Nephron progenitor cell (in vitro differentiated cells): ENCODE results near the gene PCGF2.

Source experiments
- DNase-seq: peaks from one replicate; pipeline ENCODE4 v3.0.0; 2021
- H3K27ac Mint-ChIP-seq: 2 replicates; pipeline ENCODE4 v1.8.0; 2021; ENCODE audit warnings: mild to moderate bottlenecking, moderate library complexity, mixed read lengths
- H3K27me3 Mint-ChIP-seq: 2 replicates; pipeline ENCODE4 v1.8.0; 2021; ENCODE audit warnings: mild to moderate bottlenecking, low read depth, mixed read lengths; ENCODE audit not compliant: poor library complexity
- H3K36me3 Mint-ChIP-seq: 2 replicates; pipeline ENCODE4 v1.8.0; 2021; ENCODE audit warnings: low read depth, mixed read lengths
- H3K4me1 Mint-ChIP-seq: 2 replicates; pipeline ENCODE4 v1.8.0; 2021; ENCODE audit warnings: mixed read lengths
- H3K4me3 Mint-ChIP-seq: 2 replicates; pipeline ENCODE4 v1.8.0; 2021; ENCODE audit warnings: mild to moderate bottlenecking, moderate library complexity, mixed read lengths
- H3K9me3 Mint-ChIP-seq: 2 replicates; pipeline ENCODE4 v1.8.0; 2021; ENCODE audit warnings: mild to moderate bottlenecking, moderate library complexity, mixed read lengths
- CTCF ChIP-seq: fragments of 200-600 bp; sonication (generic); IDR thresholded peaks from 2 replicates; pipeline ENCODE4 v1.5.0; 2021; ENCODE audit warnings: antibody characterized with exemption

The PCGF2 gene

GRCh38 chr17:38709864-38710603, 38.1 kb downstream of the PCGF2 start:
- H3K4me3 Mint-ChIP-seq: peak overlapping the region; percentile 33
- TF ChIP-seq CTCF: no peak
- H3K4me1 Mint-ChIP-seq: peaks cover 66% of the 10 kb centered on the region
- no peaks in the 10 kb centered on the region for H3K9me3 Mint-ChIP-seq
- peak overlapping the region; percentile 20 for H3K27ac Mint-ChIP-seq
- no peak for DNase-seq
- H3K27me3 Mint-ChIP-seq: no peaks in the 10 kb centered on the region
- H3K36me3 Mint-ChIP-seq: peaks cover 24% of the 10 kb centered on the region

- peaks cover 19% of the 10 kb centered on the region for H3K36me3 Mint-ChIP-seq
- H3K27ac Mint-ChIP-seq: peak overlapping the region; percentile 83
- peaks cover 3% of the 10 kb centered on the region for H3K27me3 Mint-ChIP-seq
- DNase-seq: no peak
- TF ChIP-seq CTCF: no peak
- H3K4me3 Mint-ChIP-seq: peak overlapping the region; percentile 29
- peaks cover 70% of the 10 kb centered on the region for H3K4me1 Mint-ChIP-seq
- H3K9me3 Mint-ChIP-seq: no peaks in the 10 kb centered on the region
Measured at GRCh38 chr17:38709104-38709820, 38.9 kb downstream of the PCGF2 start.

GRCh38 chr17:38707678-38708351, 40.3 kb downstream of the PCGF2 start:
- Mint-ChIP-seq H3K36me3 (peaks cover 15% of the 10 kb centered on the region), H3K27me3 (peaks cover 18% of the 10 kb centered on the region), H3K4me3 (peak overlapping the region; percentile 93), H3K9me3 (no peaks in the 10 kb centered on the region), H3K4me1 (peaks cover 83% of the 10 kb centered on the region), H3K27ac (peak overlapping the region; percentile 75)
- DNase-seq: no peak
- TF ChIP-seq CTCF: no peak

- H3K4me3 Mint-ChIP-seq: peak overlapping the region; percentile 93
- H3K27me3 Mint-ChIP-seq: peaks cover 29% of the 10 kb centered on the region
- TF ChIP-seq CTCF: no peak
- no peaks in the 10 kb centered on the region for H3K9me3 Mint-ChIP-seq
- DNase-seq: peak; percentile 19
- peaks cover 78% of the 10 kb centered on the region for H3K4me1 Mint-ChIP-seq
- peak overlapping the region; percentile 17 for H3K27ac Mint-ChIP-seq
- H3K36me3 Mint-ChIP-seq: peaks cover 15% of the 10 kb centered on the region
Measured at GRCh38 chr17:38706505-38707216, 41.5 kb downstream of the PCGF2 start.

- Mint-ChIP-seq H3K9me3 (no peaks in the 10 kb centered on the region), H3K4me3 (peak overlapping the region; percentile 93), H3K27me3 (peaks cover 36% of the 10 kb centered on the region), H3K36me3 (peaks cover 15% of the 10 kb centered on the region), H3K27ac (peak overlapping the region; percentile 17), H3K4me1 (peaks cover 76% of the 10 kb centered on the region)
- TF ChIP-seq CTCF: no peak
- peak; percentile 49 for DNase-seq
Measured at GRCh38 chr17:38705803-38706504, 42.2 kb downstream of the PCGF2 start.
